ENCODE measurements around the gene TUT1.

- TF ChIP-seq, protein P1, sequence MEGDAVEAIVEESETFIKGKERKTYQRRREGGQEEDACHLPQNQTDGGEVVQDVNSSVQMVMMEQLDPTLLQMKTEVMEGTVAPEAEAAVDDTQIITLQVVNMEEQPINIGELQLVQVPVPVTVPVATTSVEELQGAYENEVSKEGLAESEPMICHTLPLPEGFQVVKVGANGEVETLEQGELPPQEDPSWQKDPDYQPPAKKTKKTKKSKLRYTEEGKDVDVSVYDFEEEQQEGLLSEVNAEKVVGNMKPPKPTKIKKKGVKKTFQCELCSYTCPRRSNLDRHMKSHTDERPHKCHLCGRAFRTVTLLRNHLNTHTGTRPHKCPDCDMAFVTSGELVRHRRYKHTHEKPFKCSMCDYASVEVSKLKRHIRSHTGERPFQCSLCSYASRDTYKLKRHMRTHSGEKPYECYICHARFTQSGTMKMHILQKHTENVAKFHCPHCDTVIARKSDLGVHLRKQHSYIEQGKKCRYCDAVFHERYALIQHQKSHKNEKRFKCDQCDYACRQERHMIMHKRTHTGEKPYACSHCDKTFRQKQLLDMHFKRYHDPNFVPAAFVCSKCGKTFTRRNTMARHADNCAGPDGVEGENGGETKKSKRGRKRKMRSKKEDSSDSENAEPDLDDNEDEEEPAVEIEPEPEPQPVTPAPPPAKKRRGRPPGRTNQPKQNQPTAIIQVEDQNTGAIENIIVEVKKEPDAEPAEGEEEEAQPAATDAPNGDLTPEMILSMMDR (IDR thresholded peaks at IDR 0.05), result no peak
- TF ChIP-seq POLR2A (IDR thresholded peaks at IDR 0.05), result no peak
Measured at GRCh38 chr11:62558669-62559068, 32.7 kb downstream of the TUT1 start.
